ENCODE measurements around the gene GVQW3. TPM values are rescaled to one million over a fixed set of nuclear protein-coding genes. Genes with fewer than 3 reads are reported as not detected.
A peak's percentile ranks its signal among the peaks of the same experiment; 100 is the strongest.

Gene GVQW3
- total RNA-seq, 3 donors from 2014 or later, result 1.9 to 2.2 (median 2.1) TPM

- Mint-ChIP-seq H3K36me3 (ENCODE audit: insufficient read depth) (peaks cover 7% of the 10 kb centered on the region), H3K9me3 (no peaks in the 10 kb centered on the region), H3K4me1 (ENCODE audit: low read depth) (peaks cover 57% of the 10 kb centered on the region), H3K4me3 (no peak overlapping the region), H3K27me3 (ENCODE audit: low read depth) (no peaks in the 10 kb centered on the region)
- DNase-seq, result no peak
- no peak for ATAC-seq
Measured at GRCh38 chr11:76369406-76369805, 11.7 kb upstream of the GVQW3 start.

GRCh38 chr11:76371170-76371569 lies 10.0 kb upstream of the GVQW3 start:
- Mint-ChIP-seq H3K4me1 (ENCODE audit: low read depth) (peaks cover 62% of the 10 kb centered on the region), H3K27me3 (ENCODE audit: low read depth) (no peaks in the 10 kb centered on the region), H3K9me3 (no peaks in the 10 kb centered on the region), H3K4me3 (peak overlapping the region; percentile 24), H3K36me3 (ENCODE audit: insufficient read depth) (peaks cover 3% of the 10 kb centered on the region)
- ATAC-seq (peak; percentile 99 to 100), DNase-seq (peak; percentile 13)

GRCh38 chr11:76376746-76377558 lies 4.2 kb upstream of the GVQW3 start:
- H3K4me3 Mint-ChIP-seq, result peak overlapping the region; percentile 19
- no peaks in the 10 kb centered on the region for H3K9me3 Mint-ChIP-seq
- no peaks in the 10 kb centered on the region for H3K27me3 Mint-ChIP-seq (ENCODE audit: low read depth)
- peaks cover 69% of the 10 kb centered on the region for H3K4me1 Mint-ChIP-seq (ENCODE audit: low read depth)
- no peak for DNase-seq
- no peaks in the 10 kb centered on the region for H3K36me3 Mint-ChIP-seq (ENCODE audit: insufficient read depth)
- no peak for ATAC-seq

GRCh38 chr11:76379807-76380158 lies 1.3 kb upstream of the GVQW3 start:
- Mint-ChIP-seq H3K27me3 (ENCODE audit: low read depth) (no peaks in the 10 kb centered on the region), H3K9me3 (no peaks in the 10 kb centered on the region), H3K4me1 (ENCODE audit: low read depth) (peaks cover 62% of the 10 kb centered on the region), H3K4me3 (peak overlapping the region; percentile 89), H3K36me3 (ENCODE audit: insufficient read depth) (no peaks in the 10 kb centered on the region)
- no peak for DNase-seq
- ATAC-seq, result no peak

GRCh38 chr11:76380159-76380976 lies 755 bp upstream of the GVQW3 start:
- Mint-ChIP-seq H3K27me3 (ENCODE audit: low read depth) (no peaks in the 10 kb centered on the region), H3K9me3 (no peaks in the 10 kb centered on the region), H3K4me1 (ENCODE audit: low read depth) (peaks cover 58% of the 10 kb centered on the region), H3K36me3 (ENCODE audit: insufficient read depth) (no peaks in the 10 kb centered on the region), H3K4me3 (peak overlapping the region; percentile 89)
- ATAC-seq, result peak; percentile 64 to 65
- DNase-seq, result peak; percentile 46

- no peak for ATAC-seq
- Mint-ChIP-seq H3K4me1 (ENCODE audit: low read depth) (peaks cover 44% of the 10 kb centered on the region), H3K4me3 (peak overlapping the region; percentile 95)
Measured at GRCh38 chr11:76382209-76382608, 1.1 kb downstream of the GVQW3 start.

GRCh38 chr11:76385903-76386302 lies 4.8 kb downstream of the GVQW3 start:
- H3K27me3 Mint-ChIP-seq (ENCODE audit: low read depth), result no peaks in the 10 kb centered on the region
- H3K4me1 Mint-ChIP-seq (ENCODE audit: low read depth), result peaks cover 22% of the 10 kb centered on the region
- ATAC-seq, result no peak
- H3K4me3 Mint-ChIP-seq, result no peak overlapping the region
- H3K9me3 Mint-ChIP-seq, result no peaks in the 10 kb centered on the region
- peaks cover 2% of the 10 kb centered on the region for H3K36me3 Mint-ChIP-seq (ENCODE audit: insufficient read depth)
- no peak for DNase-seq

More at GRCh38 chr11:76382209-76382608, 1.1 kb downstream of the GVQW3 start:
- no peaks in the 10 kb centered on the region for H3K27me3 Mint-ChIP-seq (ENCODE audit: low read depth)
- H3K36me3 Mint-ChIP-seq (ENCODE audit: insufficient read depth), result peaks cover 2% of the 10 kb centered on the region
- no peak for DNase-seq
- no peaks in the 10 kb centered on the region for H3K9me3 Mint-ChIP-seq

GRCh38 chr11:76388408-76388807 lies 7.3 kb downstream of the GVQW3 start:
- H3K36me3 Mint-ChIP-seq (ENCODE audit: insufficient read depth), result peaks cover 2% of the 10 kb centered on the region
- ATAC-seq, result no peak

GRCh38 chr11:76391021-76391420 lies 9.9 kb downstream of the GVQW3 start:
- DNase-seq (no peak), ATAC-seq (no peak)
- H3K4me1 Mint-ChIP-seq (ENCODE audit: low read depth), result peaks cover 4% of the 10 kb centered on the region
- H3K36me3 Mint-ChIP-seq (ENCODE audit: insufficient read depth), result peaks cover 2% of the 10 kb centered on the region
- H3K27me3 Mint-ChIP-seq (ENCODE audit: low read depth), result no peaks in the 10 kb centered on the region
- no peak overlapping the region for H3K4me3 Mint-ChIP-seq
- no peaks in the 10 kb centered on the region for H3K9me3 Mint-ChIP-seq

More at GRCh38 chr11:76388408-76388807, 7.3 kb downstream of the GVQW3 start:
- no peak overlapping the region for H3K4me3 Mint-ChIP-seq
- no peaks in the 10 kb centered on the region for H3K9me3 Mint-ChIP-seq
- no peak for DNase-seq
- H3K4me1 Mint-ChIP-seq (ENCODE audit: low read depth), result peaks cover 8% of the 10 kb centered on the region
- no peaks in the 10 kb centered on the region for H3K27me3 Mint-ChIP-seq (ENCODE audit: low read depth)

- Mint-ChIP-seq H3K4me3 (no peak overlapping the region), H3K27me3 (ENCODE audit: low read depth) (no peaks in the 10 kb centered on the region), H3K36me3 (ENCODE audit: insufficient read depth) (no peaks in the 10 kb centered on the region), H3K9me3 (no peaks in the 10 kb centered on the region), H3K4me1 (ENCODE audit: low read depth) (peaks cover 4% of the 10 kb centered on the region)
- no peak for ATAC-seq
- DNase-seq, result no peak
Measured at GRCh38 chr11:76391811-76392475, 10.8 kb downstream of the GVQW3 start.

- DNase-seq, result no peak
- Mint-ChIP-seq H3K36me3 (ENCODE audit: insufficient read depth) (no peaks in the 10 kb centered on the region), H3K27me3 (ENCODE audit: low read depth) (no peaks in the 10 kb centered on the region), H3K4me1 (ENCODE audit: low read depth) (peaks cover 4% of the 10 kb centered on the region), H3K4me3 (no peak overlapping the region), H3K9me3 (no peaks in the 10 kb centered on the region)
- no peak for ATAC-seq
Measured at GRCh38 chr11:76392870-76393269, 11.7 kb downstream of the GVQW3 start.

GRCh38 chr11:76394411-76394810 lies 13.3 kb downstream of the GVQW3 start:
- Mint-ChIP-seq H3K9me3 (no peaks in the 10 kb centered on the region), H3K4me1 (ENCODE audit: low read depth) (peaks cover 2% of the 10 kb centered on the region), H3K27me3 (ENCODE audit: low read depth) (no peaks in the 10 kb centered on the region), H3K4me3 (no peak overlapping the region), H3K36me3 (ENCODE audit: insufficient read depth) (no peaks in the 10 kb centered on the region)
- ATAC-seq (no peak), DNase-seq (no peak)

GRCh38 chr11:76395296-76395695 lies 14.2 kb downstream of the GVQW3 start:
- ATAC-seq (no peak), DNase-seq (no peak)
- H3K36me3 Mint-ChIP-seq (ENCODE audit: insufficient read depth), result no peaks in the 10 kb centered on the region
- no peak overlapping the region for H3K4me3 Mint-ChIP-seq
- H3K9me3 Mint-ChIP-seq, result no peaks in the 10 kb centered on the region
- H3K27me3 Mint-ChIP-seq (ENCODE audit: low read depth), result no peaks in the 10 kb centered on the region
- H3K4me1 Mint-ChIP-seq (ENCODE audit: low read depth), result peaks cover 2% of the 10 kb centered on the region

GRCh38 chr11:76397383-76397782 lies 16.3 kb downstream of the GVQW3 start:
- Mint-ChIP-seq H3K36me3 (ENCODE audit: insufficient read depth) (no peaks in the 10 kb centered on the region), H3K9me3 (no peaks in the 10 kb centered on the region), H3K4me3 (no peak overlapping the region), H3K27me3 (ENCODE audit: low read depth) (no peaks in the 10 kb centered on the region), H3K4me1 (ENCODE audit: low read depth) (peaks cover 2% of the 10 kb centered on the region)
- DNase-seq, result no peak
- no peak for ATAC-seq

Measured in activated T-cell treated with anti-CD3 and anti-CD28 coated beads, Interleukin-2, amount 50 U/mL, for 4 hours (primary cell).